ENCODE data around the gene CMTM6. TPM values are rescaled to one million over a fixed set of nuclear protein-coding genes. Genes with fewer than 3 reads are reported as not detected.
"Not testable (repeated sequence)": the region's sequence is repeated elsewhere in the genome, so short reads cannot be mapped to it uniquely, and the experiment has no call there.

CMTM6 gene
- total RNA-seq, 1 experiment from 2014 or later: 43.5 TPM

- not testable (repeated sequence) for H2AFZ ChIP-seq (ENCODE audit: low read length); H3K4me1 ChIP-seq (ENCODE audit: insufficient read depth, low read length); H3K4me2 ChIP-seq (ENCODE audit: insufficient read depth, insufficient read length, low read length); H3K4ac ChIP-seq (ENCODE audit: low read depth, low read length); H2AK5ac ChIP-seq (ENCODE audit: insufficient read length, low read length); H3K36me3 Mint-ChIP-seq (ENCODE audit: insufficient read depth in 1 of 3, low read depth in 3 of 3); H3K9ac ChIP-seq (ENCODE audit: extremely low read depth, insufficient read length, low read length); H2BK20ac ChIP-seq (ENCODE audit: low read depth, low read length, poor library complexity, severe bottlenecking); H3K56ac ChIP-seq (ENCODE audit: insufficient read length, low read depth, low read length); H3K27me3 Mint-ChIP-seq (ENCODE audit: low read depth); H3K23ac ChIP-seq (ENCODE audit: insufficient read length, low read depth, low read length); H3T11ph ChIP-seq (ENCODE audit: low read length); H3K79me1 ChIP-seq (ENCODE audit: insufficient read depth, low read depth, low read length, poor library complexity, severe bottlenecking); H3K27me3 ChIP-seq (ENCODE audit: insufficient read depth, low read length); H3K14ac ChIP-seq (ENCODE audit: insufficient read depth, low read length); H3K23me2 ChIP-seq (ENCODE audit: insufficient read length, low read depth, low read length, poor library complexity, severe bottlenecking); H2BK5ac ChIP-seq (ENCODE audit: insufficient read length, low read length); H3K18ac ChIP-seq (ENCODE audit: insufficient read length, low read depth, low read length); H4K8ac ChIP-seq (replicated peaks; ENCODE audit: insufficient read length, low read depth, low read length); DNase-seq; H2BK120ac ChIP-seq (ENCODE audit: low read depth, low read length, poor library complexity, severe bottlenecking); H2BK12ac ChIP-seq (ENCODE audit: insufficient read length, low read depth, low read length); H3K9me3 Mint-ChIP-seq; H3K9me3 ChIP-seq (ENCODE audit: control insufficient read depth, low read depth, low read length); H3K4me3 Mint-ChIP-seq; H3K27ac Mint-ChIP-seq; H3K79me2 ChIP-seq (ENCODE audit: insufficient read depth, low read length); H2BK15ac ChIP-seq (ENCODE audit: low read depth, low read length); H4K91ac ChIP-seq (ENCODE audit: insufficient read length, low read depth, low read length); H3K27ac ChIP-seq (ENCODE audit: insufficient read length, low read depth, low read length); H4K20me1 ChIP-seq (ENCODE audit: control insufficient read depth, insufficient read depth, insufficient read length); H4K5ac ChIP-seq (ENCODE audit: insufficient read length, low read depth, low read length); H3K4me1 Mint-ChIP-seq
- WGBS (ENCODE audit: extremely low coverage, insufficient read length, low lambda C conversion rate): no CpG with 5 or more reads among the region's 9 CpGs
These were observed 14.1 kb upstream of the CMTM6 start for GRCh38 chr3:32516751-32517150.
